Islet of Langerhans (tissue), 1 donor: ENCODE results near the gene GLOD4.
"Not testable (repeated sequence)": the region's sequence is repeated elsewhere in the genome, so short reads cannot be mapped to it uniquely, and the experiment has no call there.

ENCODE experiments used
- FAIRE-seq: peaks from one replicate; lab custom pipeline; 2011; peaks lifted over from hg19 to GRCh38; lab: Jason Lieb, UNC

Gene GLOD4

DNA sequence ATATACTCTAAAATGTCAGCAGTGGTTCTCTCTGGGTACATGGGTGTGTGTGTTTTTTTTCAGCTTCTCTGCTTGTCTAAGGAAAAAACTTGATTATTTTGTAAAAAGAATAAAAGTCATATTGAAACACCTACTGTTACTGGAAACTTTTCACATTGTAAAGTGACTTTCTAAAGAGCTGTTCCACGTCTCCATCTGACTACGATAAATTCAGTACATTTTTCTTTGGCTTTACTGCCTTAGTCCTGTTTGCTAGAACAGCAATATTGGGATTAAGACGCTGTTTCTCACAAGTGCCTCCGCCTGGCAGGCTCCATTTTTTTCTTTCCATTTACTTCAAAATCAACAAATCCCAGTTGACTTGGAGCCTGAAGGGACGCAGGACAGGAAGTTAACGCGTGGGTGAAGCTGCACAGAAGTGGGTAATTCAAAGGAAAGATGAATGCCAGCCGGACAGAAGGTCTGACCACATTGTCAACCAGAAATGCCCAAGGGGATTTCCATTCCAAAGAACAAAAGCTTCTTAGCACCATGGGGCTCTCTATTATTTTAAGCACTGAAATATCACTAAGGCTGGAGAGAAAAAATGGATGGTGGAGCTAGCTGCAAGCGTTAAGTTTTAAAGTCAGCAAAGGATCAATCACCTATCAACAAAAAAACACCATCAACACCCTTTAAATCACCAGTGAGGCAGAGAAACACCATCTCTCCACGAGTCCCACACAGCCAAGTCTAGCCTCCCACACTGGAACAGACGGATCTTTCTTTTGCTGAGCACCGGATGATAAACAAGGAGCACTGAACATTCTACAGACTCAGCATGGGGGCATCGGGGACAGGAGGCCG, 8.4 kb downstream of the GLOD4 start:
- FAIRE-seq, result no peak

DNA sequence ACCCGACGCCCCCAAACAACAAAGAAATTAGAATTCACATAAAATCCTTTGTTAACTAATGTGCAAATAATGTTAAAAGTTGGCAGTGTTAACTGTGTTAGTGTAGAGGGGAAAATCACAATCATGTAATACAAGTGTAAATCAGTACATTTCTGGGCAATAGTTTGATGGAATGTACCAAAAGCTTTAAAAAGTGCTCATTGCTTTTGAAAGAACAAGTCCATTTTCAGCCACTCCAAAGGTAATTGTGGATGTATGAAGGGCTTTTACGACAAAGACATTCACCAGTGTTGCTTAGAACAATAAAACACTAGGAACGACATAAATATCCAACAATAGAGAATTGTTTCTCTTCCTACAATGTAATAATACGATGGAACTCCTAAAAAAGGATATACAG, 9.1 kb downstream of the GLOD4 start:
- FAIRE-seq, result no peak

DNA sequence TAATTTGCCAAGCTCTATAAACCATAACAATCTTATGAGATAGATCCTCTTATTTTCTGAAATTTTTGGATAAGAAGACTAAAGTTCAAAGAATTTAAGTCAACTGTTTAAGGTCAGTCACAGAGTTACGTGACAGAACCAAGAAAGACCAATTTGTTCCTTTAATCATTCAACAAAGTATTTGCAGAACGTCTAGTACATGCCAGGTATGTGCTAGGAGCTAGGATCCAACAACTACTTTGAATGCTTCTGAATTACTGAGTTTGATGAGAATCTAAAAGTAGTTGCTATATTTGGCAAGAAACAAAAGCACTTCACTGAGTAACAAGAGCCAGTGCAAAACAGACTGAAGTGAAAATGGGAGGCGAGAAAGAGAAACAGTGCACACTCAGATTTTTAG, 15.0 kb downstream of the GLOD4 start:
- no peak for FAIRE-seq

GRCh38 chr17:760371-760770, 21.7 kb downstream of the GLOD4 start:
- no peak for FAIRE-seq

DNA sequence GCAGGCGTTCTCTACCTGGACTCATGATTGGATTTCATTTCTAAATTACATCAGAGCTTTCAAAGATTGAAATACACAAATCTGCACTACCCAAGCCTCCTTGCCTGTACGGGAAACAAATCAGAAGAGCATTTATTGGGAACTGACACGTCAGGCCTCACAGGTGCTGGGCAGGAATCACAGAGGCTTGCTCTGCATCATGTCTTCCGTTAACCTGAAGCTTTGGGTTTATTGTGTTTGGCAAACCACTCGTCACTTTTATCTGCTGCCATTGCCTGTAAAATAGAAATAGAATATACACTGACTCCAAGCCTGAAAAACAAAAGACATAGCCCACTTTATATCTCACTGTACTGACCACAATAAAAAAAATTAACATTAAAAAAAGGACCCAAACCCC, 22.1 kb downstream of the GLOD4 start:
- no peak for FAIRE-seq

DNA sequence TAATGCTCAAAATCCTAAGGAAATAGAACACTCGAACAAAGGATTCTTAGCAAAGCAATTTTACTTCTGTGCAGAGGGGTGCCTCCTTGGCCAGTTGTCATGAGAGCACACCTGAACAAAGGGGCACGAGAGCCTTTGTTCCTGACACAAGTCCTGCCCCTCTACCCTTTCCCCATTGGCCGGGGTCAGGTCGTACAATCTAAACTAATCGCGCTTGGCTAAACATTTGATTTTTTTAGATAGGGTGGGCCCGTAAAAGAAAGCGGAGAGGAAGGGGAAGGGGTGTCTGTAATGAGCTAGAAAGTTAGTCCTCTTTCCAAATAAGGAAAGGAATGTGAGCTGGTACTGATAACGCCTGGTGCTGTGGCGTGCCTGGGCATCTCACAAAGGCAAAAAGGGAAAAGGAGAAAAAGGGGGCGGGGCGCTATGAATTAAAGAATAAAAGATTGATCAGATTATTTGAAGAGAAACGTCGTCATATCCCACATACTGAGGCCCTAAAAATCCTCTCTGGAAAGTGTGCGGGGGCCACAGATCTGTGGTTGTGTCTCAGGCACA, 26.0 kb downstream of the GLOD4 start:
- FAIRE-seq, result not testable (repeated sequence)

- FAIRE-seq, result not testable (repeated sequence)
Measured at GRCh38 chr17:755319-755961, 26.6 kb downstream of the GLOD4 start.

- FAIRE-seq, result no peak
Measured at GRCh38 chr17:753418-753817, 28.7 kb downstream of the GLOD4 start.

GRCh38 chr17:752620-753219, 29.4 kb downstream of the GLOD4 start:
- FAIRE-seq, result no peak

GRCh38 chr17:752002-752619, 30.0 kb downstream of the GLOD4 start, which contains the start of gene GEMIN4:
Gene GEMIN4 (minus strand): TSS chr17:752264. CDS start chr17:752142, 122 bp downstream.
- FAIRE-seq, result no peak

DNA sequence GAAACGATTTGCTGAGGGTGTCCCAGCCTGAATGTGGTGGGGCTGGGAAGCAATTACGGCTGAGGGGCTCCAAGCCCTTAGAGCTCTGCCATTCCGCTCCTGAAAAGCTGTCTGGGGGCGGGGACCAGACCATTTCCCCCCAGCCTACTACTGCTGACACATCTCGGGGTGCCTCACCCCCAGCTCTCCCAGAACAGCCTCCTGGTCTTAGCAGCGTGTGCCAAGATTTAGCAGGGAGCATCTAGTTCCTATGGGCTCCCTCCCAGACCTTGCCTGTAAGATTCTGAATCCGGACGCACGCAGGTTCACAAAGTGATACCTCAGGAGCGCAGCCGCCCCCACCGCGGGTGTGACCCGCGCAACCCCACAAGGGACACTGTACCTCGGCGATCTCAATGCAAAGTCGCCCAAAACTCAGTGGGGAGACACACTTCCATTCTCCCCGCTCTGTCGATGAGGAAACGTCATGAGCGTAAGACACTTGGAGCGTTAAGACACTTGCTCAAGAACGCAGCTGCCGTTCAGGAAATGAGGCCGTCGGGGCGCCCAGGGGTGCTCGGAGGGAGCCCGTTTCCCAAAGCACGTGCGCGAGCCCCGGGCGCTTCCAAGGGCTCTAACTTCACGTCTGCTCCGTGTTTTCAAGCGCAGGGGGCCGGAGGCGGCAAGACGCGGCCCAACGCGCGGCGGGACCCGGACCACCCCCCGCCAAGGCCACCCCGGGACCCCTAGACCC, 30.6 kb downstream of the GLOD4 start:
- no peak for FAIRE-seq

GRCh38 chr17:750431-751037, 31.5 kb downstream of the GLOD4 start:
- no peak for FAIRE-seq

GRCh38 chr17:749359-749758, 32.7 kb downstream of the GLOD4 start:
- FAIRE-seq, result not testable (repeated sequence)

- not testable (repeated sequence) for FAIRE-seq
Measured at GRCh38 chr17:748604-749003, 33.5 kb downstream of the GLOD4 start.

DNA sequence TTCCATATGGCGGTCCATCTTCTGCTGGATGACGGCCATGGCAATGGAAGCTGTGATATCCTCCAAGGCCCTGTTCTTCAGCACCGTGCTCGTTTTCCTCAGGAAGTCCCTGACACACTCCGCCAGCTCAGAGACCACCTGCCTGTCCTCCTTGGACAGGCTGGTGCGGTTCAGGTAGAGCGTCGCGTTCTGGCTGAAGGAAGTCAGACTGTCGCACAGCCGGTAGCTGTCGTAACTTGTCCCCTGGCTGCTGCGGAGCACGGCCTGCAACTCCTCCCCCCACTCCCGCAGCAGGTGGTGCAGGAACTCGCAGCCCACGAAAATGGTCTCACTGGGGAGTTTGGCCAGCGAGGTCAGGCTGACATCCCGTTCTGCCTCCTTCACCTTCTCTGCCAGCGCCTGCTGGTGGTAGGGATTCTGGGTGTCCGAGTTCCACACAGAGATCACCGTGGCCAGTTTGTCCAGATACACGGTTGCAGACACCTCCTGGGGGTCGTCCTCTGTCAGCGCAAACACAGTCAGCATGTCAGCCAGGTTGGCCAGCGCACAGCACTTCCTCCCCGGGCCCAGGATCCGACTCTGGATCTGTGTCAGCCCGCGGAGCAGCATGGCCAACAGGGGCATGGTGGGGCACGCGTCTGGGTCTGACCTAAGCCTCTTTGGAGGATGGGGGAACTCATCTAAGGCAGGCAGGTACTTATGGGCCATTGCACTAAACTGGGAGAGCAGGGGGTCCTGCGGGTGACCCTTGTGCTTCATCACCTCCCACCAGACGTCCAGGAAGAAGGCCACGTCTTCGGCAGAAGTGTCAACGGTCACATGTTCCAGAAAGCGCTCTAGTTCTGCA, 35.1 kb downstream of the GLOD4 start:
- FAIRE-seq, result no peak

GRCh38 chr17:746181-746580, 35.9 kb downstream of the GLOD4 start:
- no peak for FAIRE-seq

DNA sequence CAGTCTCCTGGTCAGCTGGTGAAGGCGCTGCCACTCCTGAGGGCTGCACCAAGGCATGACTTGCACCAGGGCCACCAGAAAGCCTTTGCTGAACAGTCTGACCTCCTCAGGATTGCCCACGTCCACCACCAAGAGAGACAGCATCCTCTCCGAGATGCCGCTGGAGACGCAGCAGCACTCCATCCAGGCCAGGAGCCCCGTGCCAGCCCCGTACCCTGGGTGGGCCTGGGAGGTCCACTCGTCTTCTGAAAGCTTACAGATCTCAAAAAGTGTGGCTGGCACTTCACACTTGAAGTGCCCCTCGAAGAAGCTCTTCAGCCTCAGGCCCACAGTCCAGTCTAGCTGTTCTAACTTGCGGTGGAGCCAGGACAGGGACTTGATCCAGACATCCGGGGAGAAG, 36.7 kb downstream of the GLOD4 start:
- no peak for FAIRE-seq

- no peak for FAIRE-seq
Measured at GRCh38 chr17:744937-745336, 37.1 kb downstream of the GLOD4 start.

DNA sequence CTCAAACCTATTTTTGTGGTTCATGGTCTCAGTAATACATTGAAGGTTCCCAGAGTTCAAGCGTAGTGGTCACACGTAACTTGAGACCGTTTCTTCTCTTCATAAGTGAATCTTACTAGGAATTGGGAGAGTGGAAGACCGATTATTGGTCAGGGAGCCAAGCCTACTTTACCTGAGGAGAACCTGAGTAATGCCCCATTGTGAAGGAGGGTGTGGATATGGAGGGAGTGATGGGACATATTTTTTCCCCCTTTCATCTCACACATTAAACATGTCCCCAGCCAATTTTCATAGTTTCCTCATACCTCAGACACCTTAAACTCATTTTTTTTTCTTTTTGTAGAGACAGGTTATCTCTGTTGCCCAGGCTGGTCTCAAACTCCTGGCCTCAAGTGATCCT, 38.9 kb downstream of the GLOD4 start:
- FAIRE-seq, result no peak

- no peak for FAIRE-seq
Measured at GRCh38 chr17:742147-742793, 39.8 kb downstream of the GLOD4 start.
